ENCODE data around the gene EOMES. TPM values are rescaled to one million over a fixed set of nuclear protein-coding genes. Genes with fewer than 3 reads are reported as not detected.

EOMES gene
- total and polyA plus RNA-seq, 2 of the 4 experiments (the other 2 are of a cell fraction): not detected

- H3K4me2 ChIP-seq (ENCODE audit: low read depth, low read length): no peak overlapping the region
- in situ Hi-C loops (cut with MboI; ENCODE audit: low sequenced_read_pairs): no loop called here
Observed at GRCh38 chr3:27666708-27667107, 55.4 kb downstream of the EOMES start.

More at GRCh38 chr3:27666708-27667107, 55.4 kb downstream of the EOMES start:
- dilution Hi-C loops (cut with HindIII; ENCODE audit: low sequenced_read_pairs, unreplicated experiment) (no loop called here), intact Hi-C loops (cut with micrococcal nuclease) (no loop called here)
- TF ChIP-seq MXI1 (IDR thresholded peaks at IDR 0.05; ENCODE audit: borderline replicate concordance, low read depth, low read length): peak; percentile 48; the same call in 1 of the 2 replicates
- no peak for TF ChIP-seq ELK1 (IDR thresholded peaks at IDR 0.05; ENCODE audit: borderline replicate concordance, low read depth, low read length)
- 0 out of 2 replicates have a peak, but pooled peaks have one; percentile 12 for TF ChIP-seq SMC3 (IDR thresholded peaks at IDR 0.05; ENCODE audit: low read depth, low read length)
- TF ChIP-seq RAD21 (IDR thresholded peaks at IDR 0.05; ENCODE audit: low read length): peak; percentile 30; the same call in 1 of the 2 replicates
- Histone ChIP-seq H2AK5ac (ENCODE audit: low read depth, low read length) (no peak overlapping the region), H2BK120ac (ENCODE audit: low read depth, low read length) (no peak overlapping the region), H3K9me1 (ENCODE audit: insufficient read depth, low read length) (no peaks in the 10 kb centered on the region), H2AFZ (replicated peaks; ENCODE audit: low read length, poor library complexity) (peak overlapping the region; percentile 23), H3K18ac (ENCODE audit: low read depth, low read length) (no peak overlapping the region), H3K36me3 (ENCODE audit: control insufficient read depth, insufficient read depth, low read length) (no peaks in the 10 kb centered on the region), H3K14ac (replicated peaks; ENCODE audit: low read depth, low read length) (no peak overlapping the region), H4K8ac (ENCODE audit: low read depth in 2 of 2, low read length in 2 of 2) (no peak overlapping the region), H4K91ac (ENCODE audit: insufficient read depth, low read depth, low read length) (no peak overlapping the region), H3K23ac (ENCODE audit: low read depth, low read length) (no peak overlapping the region), H2BK20ac (ENCODE audit: low read depth, low read length) (no peak overlapping the region), H3K4ac (ENCODE audit: low read depth, low read length) (no peak overlapping the region), H3K79me1 (ENCODE audit: low read depth in 1 of 2, low read length in 2 of 2) (no peaks in the 10 kb centered on the region), H3K27ac (ENCODE audit: insufficient read depth, low read length) (no peak overlapping the region), H3K56ac (ENCODE audit: extremely low read depth, insufficient read depth, low read length) (no peak overlapping the region), H3K27me3 (ENCODE audit: control insufficient read depth, insufficient read depth, low read length) (no peaks in the 10 kb centered on the region), H3K9ac (ENCODE audit: low read depth, low read length) (no peak overlapping the region), H3K9me3 (ENCODE audit: control insufficient read depth, insufficient read depth, low read length) (no peaks in the 10 kb centered on the region), H2AK9ac (replicated peaks; ENCODE audit: low read depth, low read length, poor library complexity) (no peak overlapping the region), H4K20me1 (ENCODE audit: insufficient read depth, low read length) (no peaks in the 10 kb centered on the region), H4K5ac (ENCODE audit: low read depth, low read length) (no peak overlapping the region), H2BK5ac (ENCODE audit: low read depth, low read length, poor library complexity, severe bottlenecking) (no peak overlapping the region), H3K4me3 (ENCODE audit: insufficient read depth, low read depth, low read length) (no peak overlapping the region), H2BK15ac (ENCODE audit: low read depth, low read length) (no peak overlapping the region), H3K4me1 (ENCODE audit: control insufficient read depth, insufficient read depth, low read length) (peaks cover 2% of the 10 kb centered on the region)
- no TSS peak for BruUV-seq (replicated peaks)
- peak; percentile 84 for ATAC-seq (ENCODE audit: low read depth)
- POLR2A ChIA-PET (ENCODE audit: unreplicated experiment): interaction anchor here (0.6 kb wide), 1 partner anchor 228 kb away, joined by 3 read pairs; no protein-coding TSS in a partner anchor
- CTCF ChIA-PET: no interaction called here
- no CpG with 5 or more reads among the region's 3 CpGs for WGBS, 2 experiments (ENCODE audit: extremely low coverage in 2 of 2, insufficient read length in 1 of 2)
- peak; percentile 80 for DNase-seq
